Suppressor macrophage treated with lipopolysaccharide for 1 hour (primary cell): ENCODE results near the gene PI3.
"Not testable (repeated sequence)": the region's sequence is repeated elsewhere in the genome, so short reads cannot be mapped to it uniquely, and the experiment has no call there.

Source experiments
- DNase-seq, 3 donors: peaks; one replicate each; pipeline ENCODE4 v3.0.0-alpha.2; 2020 to 2022

PI3 gene, protein sequence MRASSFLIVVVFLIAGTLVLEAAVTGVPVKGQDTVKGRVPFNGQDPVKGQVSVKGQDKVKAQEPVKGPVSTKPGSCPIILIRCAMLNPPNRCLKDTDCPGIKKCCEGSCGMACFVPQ

DNA sequence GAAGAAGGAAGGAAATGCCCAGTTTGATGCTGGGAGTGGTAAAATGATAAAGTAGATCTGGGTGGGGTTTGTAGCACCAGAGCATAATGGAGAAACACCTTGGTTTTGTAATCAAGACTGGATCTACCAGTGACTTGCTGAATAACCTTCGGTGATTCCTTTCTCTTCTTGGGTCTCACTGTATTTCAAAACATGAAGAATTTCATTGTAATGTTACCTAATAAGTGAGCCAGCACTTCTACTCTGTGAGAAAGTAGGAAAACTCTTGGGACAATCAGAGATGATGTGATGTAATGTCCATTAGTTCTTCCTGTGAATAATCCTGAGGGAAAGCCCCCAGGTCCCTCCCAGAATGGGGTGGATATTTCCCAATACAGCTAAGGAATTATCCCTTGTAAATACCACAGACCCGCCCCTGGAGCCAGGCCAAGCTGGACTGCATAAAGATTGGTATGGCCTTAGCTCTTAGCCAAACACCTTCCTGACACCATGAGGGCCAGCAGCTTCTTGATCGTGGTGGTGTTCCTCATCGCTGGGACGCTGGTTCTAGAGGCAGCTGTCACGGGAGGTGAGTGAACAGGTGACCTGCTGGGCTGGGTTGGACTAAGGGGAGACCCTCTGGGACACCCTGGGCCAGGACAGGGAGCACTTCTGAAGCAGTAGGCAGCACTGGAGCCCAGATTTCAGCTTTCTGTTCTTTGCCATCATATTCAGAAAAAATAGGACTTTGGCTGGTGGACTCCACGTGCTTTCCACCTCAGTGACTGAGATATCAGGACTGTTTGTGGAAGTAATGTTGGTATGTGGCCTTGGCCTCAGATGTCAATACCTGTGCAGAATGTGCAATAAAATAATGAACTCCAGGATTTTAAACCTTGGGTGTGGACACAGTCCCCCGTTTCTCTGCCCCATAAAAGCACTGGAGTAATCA is at the start of gene PI3:
Gene PI3, plus strand, starts transcription at position 469 of the 931 bp plus-strand sequence. Its CDS starts 21 bp downstream, at position 490.
- peak; percentile 51 to 71 (median 68) for DNase-seq

- no peak for DNase-seq
These were observed 46.6 kb upstream of the PI3 start for GRCh38 chr20:45128099-45128498.

DNA sequence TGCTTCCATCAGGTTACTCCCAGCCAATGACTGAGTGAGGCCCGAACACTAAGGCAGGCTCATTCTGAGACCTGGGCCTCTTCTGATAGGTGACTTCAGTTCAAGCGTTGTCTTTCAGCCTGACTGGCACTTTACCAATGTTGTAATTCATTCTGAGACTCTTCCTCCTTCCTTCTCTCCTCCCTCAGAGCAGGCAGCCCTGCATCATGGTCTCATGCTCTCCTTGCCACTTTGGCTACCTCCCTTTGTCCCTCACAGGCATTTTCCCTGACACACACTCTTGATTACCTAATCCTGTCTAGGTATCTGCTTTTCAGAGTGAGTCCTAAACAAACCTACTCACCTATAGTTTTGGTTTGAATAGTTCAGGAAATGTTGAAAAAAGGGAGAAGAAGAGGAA is 37.8 kb upstream of the PI3 start:
- no peak for DNase-seq

DNA sequence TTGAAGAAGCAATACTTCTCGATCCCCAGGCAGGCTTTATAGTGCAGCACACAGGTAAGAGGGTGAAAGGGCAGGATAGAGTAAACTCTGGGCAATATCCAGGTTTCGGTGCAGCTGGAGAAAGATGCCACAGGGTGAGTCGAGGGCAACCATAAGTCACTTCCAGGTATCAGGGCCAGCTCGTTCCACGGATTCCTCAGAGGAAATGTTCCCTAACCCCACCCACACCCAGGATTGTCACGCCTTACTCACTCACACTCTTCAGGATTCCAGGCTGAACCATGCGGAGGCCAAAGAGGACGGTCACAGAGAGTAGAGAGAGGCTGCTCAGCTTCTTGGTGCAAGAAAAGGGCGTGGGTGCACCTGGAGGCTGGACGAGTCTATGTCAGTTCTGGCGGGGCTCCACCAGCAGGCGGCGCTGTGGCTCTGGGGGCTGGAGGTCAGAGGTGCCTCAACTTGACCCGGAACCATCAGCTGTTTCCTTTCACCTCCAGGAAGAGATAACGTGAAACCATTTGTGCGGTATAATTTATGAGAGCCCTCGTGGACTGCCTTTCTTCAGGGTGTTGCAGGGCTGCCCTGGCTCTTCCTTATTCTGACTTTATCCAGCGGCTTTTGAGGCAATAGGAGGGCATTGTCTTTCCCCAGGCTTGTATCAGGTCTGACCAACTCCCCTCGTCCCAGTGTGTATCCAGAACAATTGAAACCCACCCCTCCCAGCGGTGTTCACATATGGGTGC is 36.0 kb upstream of the PI3 start:
- DNase-seq, result peak; percentile 66 to 86 (median 79)

- DNase-seq, result not testable (repeated sequence)
These were observed 34.8 kb upstream of the PI3 start for GRCh38 chr20:45139733-45140375.

GRCh38 chr20:45140836-45141235 is 33.9 kb upstream of the PI3 start:
- DNase-seq, result no peak

GRCh38 chr20:45149062-45149461 is 25.6 kb upstream of the PI3 start:
- no peak for DNase-seq

GRCh38 chr20:45152405-45152804 is 22.3 kb upstream of the PI3 start:
- no peak for DNase-seq

GRCh38 chr20:45153147-45153546 is 21.6 kb upstream of the PI3 start:
- no peak for DNase-seq

DNA sequence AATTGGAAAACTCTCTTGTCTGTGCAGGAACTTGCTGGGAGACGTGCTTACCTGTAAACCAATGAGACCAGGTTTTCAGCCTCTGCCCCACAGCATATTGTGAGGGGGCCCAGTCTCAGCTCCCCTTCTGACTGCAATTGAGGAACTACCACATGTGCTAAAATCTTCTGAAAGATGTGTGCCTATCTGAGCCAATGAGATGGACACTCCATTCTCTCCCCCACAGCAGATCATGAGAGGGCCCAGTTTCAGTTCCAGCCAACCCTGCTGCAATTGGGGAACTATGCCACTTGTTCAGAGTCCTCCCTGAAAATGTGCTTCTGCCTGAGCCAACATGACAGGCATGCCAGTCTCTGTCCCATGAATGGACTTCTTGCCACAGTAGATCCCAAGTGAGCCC is 20.9 kb upstream of the PI3 start:
- DNase-seq, result peak; percentile 72 to 82 (median 77)

- no peak for DNase-seq
These were observed 20.5 kb upstream of the PI3 start for GRCh38 chr20:45154183-45154582.

DNA sequence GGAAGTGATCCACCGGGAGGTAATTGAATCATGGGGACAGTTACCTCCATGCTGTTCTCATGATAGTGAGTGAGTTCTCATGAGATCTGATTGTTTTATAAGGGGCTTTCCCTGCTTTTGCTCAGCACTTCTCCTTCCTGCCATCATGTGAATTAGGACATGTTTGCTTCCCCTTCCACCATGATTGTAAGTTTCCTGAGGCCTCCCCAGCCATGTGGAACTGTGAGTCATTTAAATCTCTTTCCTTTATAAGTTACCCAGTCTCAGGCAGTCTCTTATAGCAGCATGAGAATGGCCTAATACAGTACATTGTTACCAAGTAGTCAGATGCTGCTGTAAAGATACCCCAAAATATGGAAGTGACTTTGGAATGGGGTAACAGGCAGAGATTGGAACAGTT is 19.9 kb upstream of the PI3 start:
- peak; percentile 55 to 74 (median 61) for DNase-seq

- DNase-seq, result peak; percentile 59 to 81 (median 69)
These were observed 18.0 kb upstream of the PI3 start for GRCh38 chr20:45156713-45157112.

DNA sequence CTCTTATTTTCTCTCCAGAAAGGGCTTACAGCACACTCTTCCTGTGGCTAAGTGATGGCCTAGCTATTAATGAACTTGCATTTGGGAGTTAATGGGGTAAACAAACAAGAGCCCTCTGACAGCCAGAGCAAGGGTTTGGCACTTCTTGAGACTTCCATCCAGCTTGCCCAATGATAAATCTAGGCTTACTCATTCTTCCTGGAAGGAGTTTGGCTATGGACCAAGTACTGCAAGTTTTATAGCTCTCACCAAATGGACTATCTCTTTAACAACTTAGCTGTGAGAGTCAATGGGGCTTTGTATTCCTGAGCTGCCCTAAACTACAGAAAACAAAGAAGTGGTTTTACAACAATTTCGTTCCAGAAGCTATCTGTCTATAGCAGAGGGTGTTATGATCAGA is 16.7 kb upstream of the PI3 start:
- DNase-seq, result no peak

DNA sequence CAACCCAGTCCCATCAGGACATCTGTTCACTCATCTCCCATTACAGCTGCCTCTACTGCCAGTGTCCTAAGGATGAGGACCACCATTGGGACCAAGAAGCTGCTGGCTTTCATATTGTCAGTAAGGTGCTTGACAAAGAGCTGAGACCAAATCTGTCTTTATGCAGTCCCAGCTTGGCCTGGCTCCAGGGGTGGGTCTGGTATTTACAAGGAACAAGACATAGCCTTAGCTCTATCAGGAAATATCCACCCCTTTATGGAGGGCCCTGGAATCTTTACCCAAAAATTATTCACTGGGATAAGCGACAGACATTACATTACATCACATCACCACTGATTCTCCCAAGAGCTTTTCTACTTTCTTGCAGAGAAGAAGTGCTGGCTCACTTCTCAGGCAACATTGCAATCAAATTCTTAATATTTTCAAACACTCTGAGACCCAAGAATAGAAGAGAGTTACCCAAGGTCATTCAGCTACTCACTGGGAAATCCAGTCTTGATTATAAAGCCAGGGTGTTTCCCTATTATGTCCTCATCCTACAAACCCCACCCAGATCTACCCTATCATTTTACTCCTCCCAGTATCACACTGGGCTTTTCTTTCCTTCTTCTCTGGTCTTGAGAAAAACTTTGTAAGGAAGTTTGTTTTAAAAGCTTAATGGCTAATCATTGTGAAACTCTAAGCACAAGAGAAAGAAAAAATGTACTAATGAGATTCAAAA is 11.5 kb upstream of the PI3 start:
- DNase-seq, result peak; percentile 15 to 53 (median 26)

GRCh38 chr20:45164906-45165305 is 9.8 kb upstream of the PI3 start:
- no peak for DNase-seq

DNA sequence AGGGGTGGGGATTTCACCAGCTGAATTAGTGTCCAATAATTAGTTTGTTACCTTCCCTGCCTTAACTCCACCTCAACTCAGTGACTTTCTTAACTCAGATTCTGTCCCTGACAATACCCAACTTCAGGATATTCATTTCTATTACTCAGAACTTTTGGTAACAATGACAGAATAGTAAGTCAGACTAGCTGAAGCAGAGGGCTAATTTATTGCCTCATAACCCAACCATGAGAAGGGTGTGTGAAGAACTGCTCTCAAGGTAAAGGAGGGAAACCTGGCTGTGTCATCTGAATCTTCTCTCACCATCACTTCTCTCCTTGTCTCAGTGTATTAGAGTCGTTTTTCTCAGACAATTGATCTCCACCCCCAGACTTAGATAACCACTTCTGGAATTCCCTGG is 1.2 kb upstream of the PI3 start:
- no peak for DNase-seq

- DNase-seq, result no peak
These were observed 2.0 kb downstream of the PI3 start for GRCh38 chr20:45176526-45177267.

DNA sequence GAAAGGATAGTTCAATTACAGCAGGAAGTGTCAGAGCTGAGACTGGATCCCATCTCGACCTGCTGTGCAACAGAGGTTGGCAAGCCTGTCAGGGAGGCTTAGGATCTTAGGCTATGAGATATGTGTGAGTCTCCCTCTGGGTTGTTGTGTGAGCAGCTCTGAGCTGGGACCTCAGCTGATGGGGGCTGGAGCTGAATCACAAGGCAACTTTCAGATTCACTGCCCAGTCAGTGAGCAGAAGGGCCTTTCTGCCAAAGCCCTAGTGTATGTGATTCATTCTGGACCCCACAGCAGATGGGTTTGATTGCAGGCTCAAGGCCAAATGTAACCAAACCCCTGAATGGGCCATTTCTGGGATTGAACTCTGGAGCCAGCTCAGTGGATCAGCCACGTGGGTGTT is 4.5 kb downstream of the PI3 start:
- DNase-seq, result peak in 2 of 3 donors; percentile 8 to 20

- DNase-seq, result no peak
These were observed 6.9 kb downstream of the PI3 start for GRCh38 chr20:45181639-45182038.

GRCh38 chr20:45183084-45183483 is 8.4 kb downstream of the PI3 start:
- no peak for DNase-seq

DNA sequence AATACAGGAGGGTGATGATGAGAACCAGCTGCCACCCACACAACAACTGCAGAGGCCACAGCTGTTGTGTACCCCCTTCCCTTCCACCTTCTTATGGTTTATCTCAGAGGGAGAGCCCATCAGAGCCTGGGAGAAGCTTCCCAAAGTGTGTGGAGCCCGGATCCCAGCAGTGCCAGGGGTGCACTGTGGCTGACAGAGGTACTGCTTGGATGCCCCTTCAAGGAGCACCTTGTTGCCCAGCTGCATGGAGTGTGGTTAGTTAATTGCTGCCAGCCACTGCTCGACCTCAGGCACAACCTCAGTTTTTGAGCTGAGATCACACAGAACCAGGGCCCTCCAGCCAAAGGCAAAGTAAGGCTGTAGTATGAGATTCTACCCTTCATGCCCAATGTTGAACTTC is 13.0 kb downstream of the PI3 start:
- DNase-seq, result no peak
